Measurements from ENCODE around the gene NKTR.

- no peak for TF ChIP-seq POLR2AphosphoS5 (IDR thresholded peaks at IDR 0.05; ENCODE audit: low read depth)
- TF ChIP-seq CTCF (IDR thresholded peaks at IDR 0.05; ENCODE audit: insufficient read depth, low read length): no peak
- no peak for TF ChIP-seq REST (IDR thresholded peaks at IDR 0.05; ENCODE audit: insufficient replicate concordance, low read depth)
Observed at GRCh38 chr3:42610976-42611375, 10.5 kb downstream of the NKTR start.
